Measurements from ENCODE around the gene DBNDD1.
"Not testable (repeated sequence)": the region's sequence is repeated elsewhere in the genome, so short reads cannot be mapped to it uniquely, and the experiment has no call there.

Gene DBNDD1

DNA sequence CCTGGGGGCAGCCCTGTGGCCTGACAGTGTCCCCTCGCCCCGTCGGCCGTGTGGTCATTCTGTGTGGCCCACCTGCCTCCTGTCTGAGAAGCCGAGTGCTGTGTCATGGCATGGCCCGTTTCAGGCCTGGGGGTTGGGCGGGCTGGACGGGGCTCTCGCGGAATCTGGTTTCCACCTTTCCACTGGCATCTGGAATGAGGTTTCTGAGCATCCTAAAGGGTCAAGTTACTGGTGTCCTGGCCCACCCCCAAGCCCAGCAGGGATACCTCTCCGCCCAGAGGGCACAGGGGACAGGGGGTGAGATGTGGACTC lies 7.8 kb downstream of the DBNDD1 start:
- no peak for DNase-seq (ENCODE audit: low spot score)

GRCh38 chr16:90010676-90011507 lies 8.4 kb downstream of the DBNDD1 start:
- DNase-seq (ENCODE audit: low spot score), result no peak

- no peak for DNase-seq (ENCODE audit: low spot score)
Observed at GRCh38 chr16:90009172-90009899, 9.9 kb downstream of the DBNDD1 start.

DNA sequence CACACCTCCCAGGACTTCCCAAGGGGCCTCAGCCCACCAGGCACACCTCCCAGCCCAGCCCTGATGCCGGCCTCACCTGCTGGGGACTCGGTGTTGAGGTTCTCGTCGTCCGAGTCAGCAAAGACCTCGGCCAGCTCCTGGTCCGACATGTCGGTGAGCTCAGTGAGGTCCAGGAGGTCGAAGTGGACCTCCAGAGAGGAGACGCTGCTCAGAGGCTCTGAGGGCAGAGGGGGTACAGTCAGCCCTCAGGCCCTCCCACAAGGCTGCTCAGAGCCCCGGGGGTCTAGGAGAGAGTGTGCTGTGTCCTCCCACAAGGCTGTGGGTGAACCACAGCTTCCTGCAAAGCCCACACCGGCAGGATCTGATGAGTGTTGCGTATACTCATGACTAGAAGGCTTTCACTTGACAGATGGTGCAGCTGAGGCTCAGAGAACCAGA lies 10.5 kb downstream of the DBNDD1 start:
- DNase-seq (ENCODE audit: low spot score), result no peak

- DNase-seq (ENCODE audit: low spot score), result not testable (repeated sequence)
Observed at GRCh38 chr16:90007635-90008234, 11.5 kb downstream of the DBNDD1 start.

- DNase-seq (ENCODE audit: low spot score), result no peak
Observed at GRCh38 chr16:90007015-90007414, 12.2 kb downstream of the DBNDD1 start.

DNA sequence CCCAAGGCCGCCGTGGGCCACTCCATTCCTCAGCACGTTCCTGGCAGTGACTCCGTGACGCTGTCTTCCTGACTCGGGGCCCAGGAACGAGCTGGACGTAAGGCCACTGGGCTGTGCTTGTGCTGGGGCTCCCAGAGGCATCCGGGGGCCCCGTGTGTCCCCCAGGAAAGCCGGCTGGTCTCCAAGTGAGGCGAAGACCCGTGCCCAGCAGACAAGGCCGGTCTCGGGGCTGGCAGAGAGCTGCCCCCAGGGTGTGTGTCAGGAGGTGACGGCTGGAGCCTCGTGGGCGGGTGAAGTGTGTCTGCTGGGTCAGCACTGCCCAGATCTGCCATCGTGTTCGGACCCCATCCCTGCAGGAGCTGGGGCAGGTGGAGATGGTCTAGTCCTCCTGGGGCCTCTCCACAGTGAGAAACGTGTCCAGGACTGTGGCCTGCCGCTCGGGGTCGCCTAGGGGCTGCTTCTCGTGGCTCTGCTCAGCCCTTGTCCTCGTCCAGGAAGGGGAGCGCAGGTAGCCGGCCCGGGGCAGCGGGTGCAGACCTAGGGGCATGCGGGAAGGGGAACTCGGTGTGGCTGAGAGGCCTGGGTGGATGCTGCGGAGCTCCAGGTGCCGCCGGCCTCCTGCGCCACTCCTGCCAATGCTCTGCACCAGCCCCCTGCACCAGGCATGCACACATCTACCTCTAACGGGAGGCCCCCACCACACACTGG lies 13.1 kb downstream of the DBNDD1 start:
- no peak for DNase-seq (ENCODE audit: low spot score)

- no peak for DNase-seq (ENCODE audit: low spot score)
Observed at GRCh38 chr16:90004577-90004976, 14.7 kb downstream of the DBNDD1 start.

DNA sequence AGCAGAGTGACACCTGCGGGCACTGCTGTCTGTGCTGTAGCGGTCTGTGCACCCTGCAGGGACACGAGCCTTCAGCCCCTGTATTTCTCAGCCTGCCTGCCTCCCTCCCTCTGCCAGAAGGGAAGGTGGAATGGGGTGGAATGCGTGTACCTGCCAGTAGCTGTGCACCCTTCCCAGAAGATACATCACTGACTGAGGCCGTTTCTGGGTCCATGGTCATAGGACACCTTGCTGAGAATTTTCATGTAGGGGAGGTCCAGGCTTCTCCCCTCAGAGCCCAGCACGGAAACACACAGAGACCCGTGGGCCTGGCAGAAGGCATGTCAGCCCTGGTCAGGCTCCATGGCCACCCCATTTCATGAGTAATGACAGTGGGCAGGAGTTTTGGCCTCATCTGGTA lies 16.5 kb downstream of the DBNDD1 start:
- no peak for DNase-seq (ENCODE audit: low spot score)

DNA sequence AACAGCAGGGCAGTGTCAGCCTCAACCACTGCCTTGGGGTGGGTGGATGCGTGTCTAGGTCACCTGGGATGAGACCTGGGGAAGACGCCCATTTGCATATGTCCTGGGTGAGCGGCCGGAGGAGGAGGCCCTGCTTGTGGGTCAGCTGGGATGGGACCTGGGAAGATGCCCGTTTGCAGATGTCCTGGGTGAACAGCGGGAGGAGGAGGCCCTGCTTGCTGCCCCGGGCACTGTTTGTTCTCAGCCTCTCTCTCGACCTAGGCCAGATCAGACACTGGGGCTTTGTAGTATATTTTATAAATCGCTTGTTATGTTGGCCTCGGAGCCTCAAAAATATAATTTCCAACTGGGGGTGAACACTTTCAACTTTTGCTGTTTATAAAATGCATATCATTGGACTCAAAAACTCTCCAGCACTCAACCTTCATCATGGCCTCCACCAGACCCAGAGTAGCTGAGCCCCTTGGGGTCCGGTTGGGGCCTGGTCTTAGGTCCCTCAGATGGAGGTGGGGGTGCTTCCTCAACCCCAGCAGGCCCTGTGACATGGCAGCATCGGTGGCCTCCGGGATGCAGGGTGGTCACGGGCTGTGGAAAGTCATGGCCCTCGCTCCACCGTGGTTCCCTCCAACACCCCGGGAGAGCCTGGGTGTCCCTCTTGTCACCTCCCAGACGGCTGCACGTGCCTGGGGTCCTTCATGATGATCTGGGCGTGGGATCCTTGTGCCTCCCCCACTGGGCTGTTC lies 17.3 kb downstream of the DBNDD1 start:
- peak; percentile 54 for DNase-seq (ENCODE audit: low spot score)

GRCh38 chr16:90000733-90001427 lies 18.4 kb downstream of the DBNDD1 start:
- no peak for DNase-seq (ENCODE audit: low spot score)

GRCh38 chr16:89999831-90000574 lies 19.3 kb downstream of the DBNDD1 start:
- DNase-seq (ENCODE audit: low spot score), result no peak

DNA sequence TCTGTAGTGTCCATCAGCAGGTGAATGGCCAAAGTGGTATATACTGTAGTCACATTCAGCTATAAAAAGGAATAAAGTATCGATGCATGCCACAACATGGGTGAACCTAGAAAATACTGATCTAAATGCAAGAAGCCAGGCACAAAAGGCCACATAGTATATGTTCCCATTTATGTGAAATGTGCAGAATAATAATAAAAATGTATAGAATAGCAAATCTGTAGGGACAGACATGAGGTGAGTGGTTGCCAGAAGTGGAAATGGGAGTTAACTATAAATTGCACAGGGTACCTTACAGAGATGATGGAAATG lies 23.1 kb downstream of the DBNDD1 start:
- no peak for DNase-seq (ENCODE audit: low spot score)

DNA sequence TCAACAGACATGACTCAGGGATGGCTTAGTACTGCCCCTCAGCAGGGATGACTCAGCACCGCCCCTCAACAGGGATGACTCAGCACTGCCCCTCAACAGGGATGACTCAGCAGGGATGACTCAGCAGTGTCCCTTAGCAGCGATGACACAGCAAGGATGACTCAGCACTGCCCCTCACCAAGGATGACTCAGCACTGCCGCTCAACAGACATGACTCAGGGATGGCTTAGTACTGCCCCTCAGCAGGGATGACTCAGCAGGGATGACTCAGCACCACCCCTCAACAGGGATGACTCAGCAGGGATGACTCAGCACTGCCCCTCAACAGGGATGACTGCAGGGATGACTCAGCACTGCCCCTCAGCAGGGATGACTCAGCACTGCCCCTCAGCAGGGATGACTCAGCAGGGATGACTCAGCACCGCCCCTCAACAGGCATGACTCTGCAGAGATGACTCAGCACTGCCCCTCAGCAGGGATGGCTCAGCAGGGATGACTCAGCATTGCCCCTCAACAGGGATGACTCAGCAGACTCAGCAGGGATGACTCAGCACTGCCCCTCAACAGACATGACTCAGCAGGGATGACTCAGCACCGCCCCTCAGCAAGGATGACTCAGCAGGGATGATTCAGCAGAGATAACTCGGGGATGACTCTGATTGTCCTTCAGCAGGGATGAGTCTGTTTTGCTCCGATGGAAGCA lies 23.6 kb downstream of the DBNDD1 start:
- DNase-seq (ENCODE audit: low spot score), result not testable (repeated sequence)

GRCh38 chr16:89994721-89995474 lies 24.4 kb downstream of the DBNDD1 start:
- not testable (repeated sequence) for DNase-seq (ENCODE audit: low spot score)

- DNase-seq (ENCODE audit: low spot score), result no peak
Observed at GRCh38 chr16:89994389-89994720, 24.9 kb downstream of the DBNDD1 start.

DNA sequence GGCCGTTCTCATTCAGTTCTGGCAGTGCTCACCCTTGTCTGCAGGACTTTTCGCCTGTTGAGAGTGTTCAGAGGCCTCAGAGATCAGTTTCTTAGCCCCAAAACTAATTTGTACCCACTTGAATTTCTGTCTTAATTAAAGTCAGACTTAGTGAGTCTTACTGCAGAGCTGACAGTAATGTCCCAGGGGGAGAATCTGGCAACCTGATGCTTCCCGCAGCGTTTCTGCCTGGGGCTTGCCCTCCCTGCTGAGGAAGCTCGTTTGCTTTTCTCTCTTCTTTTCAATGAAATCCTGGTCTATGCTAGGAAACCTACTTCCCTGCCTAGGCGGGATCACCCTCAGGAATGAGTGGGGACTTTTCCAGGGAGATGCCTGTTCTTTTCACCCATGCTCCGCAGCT lies 25.3 kb downstream of the DBNDD1 start:
- no peak for DNase-seq (ENCODE audit: low spot score)

- no peak for DNase-seq (ENCODE audit: low spot score)
Observed at GRCh38 chr16:89993377-89993776, 25.9 kb downstream of the DBNDD1 start.

DNA sequence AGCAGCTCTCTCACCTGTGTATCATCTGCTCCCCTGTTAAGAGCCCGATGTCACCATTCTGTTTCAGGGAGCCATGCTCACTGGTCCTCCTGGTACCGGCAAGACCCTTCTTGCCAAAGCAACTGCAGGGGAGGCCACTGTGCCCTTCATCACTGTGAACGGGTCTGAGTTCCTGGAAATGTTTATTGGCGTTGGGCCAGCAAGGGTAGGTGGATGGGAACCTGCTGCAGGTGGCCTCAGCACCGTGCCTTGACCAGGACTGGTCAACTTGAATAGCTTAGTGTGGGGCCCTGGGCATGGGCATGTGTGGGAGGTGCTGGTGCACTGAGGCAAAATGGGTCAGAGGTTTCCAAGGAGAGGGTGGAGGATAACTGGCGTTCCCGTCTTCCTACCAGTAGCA lies 28.5 kb downstream of the DBNDD1 start:
- DNase-seq (ENCODE audit: low spot score), result no peak

All from globus pallidus (tissue), 1 donor.